GM21367 (cell line): ENCODE measurements around the gene KLF16.

Source experiments
- ATAC-seq: cut with Tn5 transposase; IDR thresholded peaks from one replicate; pipeline ENCODE4 v1.9.1; 2021; ENCODE audit not compliant: unreplicated experiment

KLF16 gene

DNA sequence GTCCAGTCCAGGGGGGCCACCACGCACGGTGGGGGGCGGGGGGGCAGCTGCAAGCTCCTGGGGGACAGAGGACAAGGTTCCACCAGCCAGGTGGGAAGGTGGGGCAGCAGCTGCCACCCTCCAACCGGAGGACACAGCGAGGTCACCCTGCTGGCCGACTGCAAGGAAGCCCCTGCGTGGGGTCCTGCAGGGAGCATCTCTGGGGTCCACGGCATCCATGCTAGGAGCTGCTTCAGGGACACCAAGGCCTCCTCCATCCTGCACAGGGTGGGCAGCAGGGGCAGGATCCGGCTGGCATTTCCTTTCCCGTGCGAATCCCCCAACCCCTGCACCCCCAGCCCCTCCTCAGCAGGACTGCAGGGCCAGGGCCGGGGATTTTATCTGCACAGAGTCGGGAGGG lies 8.3 kb upstream of the KLF16 start:
- no peak for ATAC-seq

DNA sequence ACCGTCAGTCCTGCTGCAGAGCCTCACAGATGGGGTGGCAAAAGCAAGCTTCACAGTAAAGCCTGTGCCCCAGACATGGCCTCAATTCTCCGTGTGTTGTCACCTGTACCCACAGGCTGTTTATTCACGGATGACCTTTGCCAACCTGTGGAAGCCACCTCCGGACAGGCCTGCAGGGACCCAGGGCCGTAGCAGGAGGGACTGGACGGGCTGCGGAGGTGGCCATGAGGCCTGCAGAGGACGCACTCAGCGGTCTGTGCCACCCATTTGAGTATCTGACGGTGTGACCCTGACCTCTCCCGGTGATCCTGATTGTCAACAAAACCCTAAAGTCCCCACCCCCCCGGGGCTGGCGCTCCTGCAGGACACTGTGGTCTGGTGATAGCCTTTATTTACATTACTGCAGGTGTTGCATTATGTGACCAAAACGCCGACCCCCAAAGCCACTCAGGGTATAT lies 7.8 kb upstream of the KLF16 start:
- no peak for ATAC-seq

DNA sequence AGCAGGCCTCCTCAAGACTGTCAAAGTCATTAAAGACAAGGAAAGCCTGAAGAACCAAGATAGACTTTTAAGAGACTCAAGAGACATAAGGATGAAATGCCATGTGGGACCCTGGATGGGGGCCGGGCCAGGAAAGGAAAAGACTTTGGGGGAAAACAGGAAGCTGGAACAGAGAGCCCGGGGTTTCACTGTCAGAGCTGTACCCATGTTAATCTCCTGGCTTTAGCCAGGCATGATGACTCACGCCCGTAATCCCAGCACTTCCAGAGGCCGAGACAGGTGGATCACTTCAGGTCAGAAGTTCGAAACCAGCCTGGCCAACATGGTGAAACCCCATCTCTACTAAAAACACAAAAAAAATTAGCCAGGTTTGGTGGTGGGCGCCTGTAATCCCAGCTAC lies 5.6 kb upstream of the KLF16 start:
- no peak for ATAC-seq

DNA sequence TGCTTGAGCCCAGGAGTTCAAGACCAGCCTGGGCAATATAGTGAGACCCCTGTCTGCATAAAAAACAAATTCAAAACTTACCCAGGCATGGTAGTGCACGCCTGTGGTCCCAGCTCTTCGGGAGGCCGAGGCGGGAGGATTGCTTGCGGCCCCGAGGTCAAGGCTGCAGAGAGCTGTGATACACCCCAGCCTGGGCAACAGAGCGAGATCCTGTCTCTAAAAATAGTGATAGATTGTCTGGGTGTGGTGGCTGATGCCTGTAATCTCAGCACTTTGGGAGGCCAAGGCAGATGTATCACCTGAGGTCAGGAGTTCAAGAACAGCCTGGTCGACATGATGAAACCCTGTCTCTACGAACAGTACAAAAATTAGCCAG lies 4.0 kb upstream of the KLF16 start:
- ATAC-seq: no peak

DNA sequence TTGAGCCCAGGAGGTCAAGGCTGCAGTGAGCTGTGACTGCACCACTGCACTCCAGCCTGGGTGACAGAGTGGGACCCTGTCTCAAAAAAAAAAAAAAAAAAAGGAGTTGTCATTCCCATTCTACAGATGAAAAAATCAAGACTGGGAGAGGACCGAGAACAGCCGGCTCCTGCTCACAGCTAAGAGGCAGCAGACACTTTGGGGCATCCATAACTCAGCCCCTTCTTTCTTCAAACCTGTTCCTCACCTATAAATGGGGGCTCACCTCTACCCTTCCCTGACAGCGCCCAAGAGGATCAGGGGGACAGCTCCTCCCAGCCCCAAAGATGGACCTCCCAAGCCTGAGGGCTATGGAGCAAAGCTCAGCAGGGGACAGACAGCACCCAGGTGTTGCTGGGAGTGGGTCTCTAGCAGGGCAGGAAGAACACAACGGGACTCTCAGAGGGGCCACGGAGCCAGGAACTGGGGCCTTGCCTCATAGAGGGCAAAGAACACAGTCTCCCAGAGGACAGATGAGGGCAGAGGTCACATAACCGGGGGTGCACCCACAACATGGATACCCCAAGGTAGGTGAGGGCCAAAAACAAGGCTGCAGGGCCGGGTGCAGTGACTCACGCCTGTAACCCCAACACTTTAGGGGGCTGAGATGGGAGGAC lies 3.4 kb upstream of the KLF16 start:
- no peak for ATAC-seq

DNA sequence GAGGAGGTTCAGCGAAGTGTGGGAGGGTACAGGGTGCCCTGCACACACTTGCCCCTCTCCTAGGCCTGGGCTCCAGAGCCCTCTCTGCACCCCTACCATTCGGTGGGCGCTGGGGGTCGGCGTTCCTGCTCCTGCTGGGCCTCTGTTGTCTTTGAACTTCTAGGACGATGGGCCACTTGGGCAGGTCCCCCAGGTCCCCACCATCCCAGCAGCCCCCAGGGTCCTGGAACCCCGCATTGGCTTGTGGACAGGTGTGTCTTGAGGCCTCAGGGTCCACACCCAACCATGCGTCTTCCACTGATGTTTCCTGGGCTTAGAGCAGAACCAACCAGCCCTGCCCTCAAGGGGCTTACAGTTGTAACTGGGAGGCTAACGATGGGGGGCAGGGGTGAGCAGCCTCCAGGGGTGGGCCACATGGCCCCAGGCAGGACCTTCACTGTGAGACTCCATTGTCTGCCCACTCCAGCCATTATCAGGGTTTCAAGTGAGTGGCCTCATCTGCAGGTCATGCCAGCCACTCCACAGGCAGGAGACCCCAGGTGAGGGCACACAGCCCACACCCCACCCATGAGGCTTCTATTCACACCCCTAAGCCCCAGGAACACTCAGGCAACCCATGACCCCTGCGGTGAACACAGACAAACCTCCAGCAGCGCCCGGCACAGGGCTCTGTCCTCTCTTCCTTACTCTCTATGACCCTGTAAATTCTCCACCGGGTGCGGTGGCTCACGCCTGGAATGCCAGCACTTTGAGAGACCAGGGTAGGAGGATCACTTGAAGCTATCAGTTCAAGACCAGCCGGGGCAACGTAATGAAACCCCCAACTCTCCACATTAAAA lies 2.0 kb upstream of the KLF16 start:
- no peak for ATAC-seq

DNA sequence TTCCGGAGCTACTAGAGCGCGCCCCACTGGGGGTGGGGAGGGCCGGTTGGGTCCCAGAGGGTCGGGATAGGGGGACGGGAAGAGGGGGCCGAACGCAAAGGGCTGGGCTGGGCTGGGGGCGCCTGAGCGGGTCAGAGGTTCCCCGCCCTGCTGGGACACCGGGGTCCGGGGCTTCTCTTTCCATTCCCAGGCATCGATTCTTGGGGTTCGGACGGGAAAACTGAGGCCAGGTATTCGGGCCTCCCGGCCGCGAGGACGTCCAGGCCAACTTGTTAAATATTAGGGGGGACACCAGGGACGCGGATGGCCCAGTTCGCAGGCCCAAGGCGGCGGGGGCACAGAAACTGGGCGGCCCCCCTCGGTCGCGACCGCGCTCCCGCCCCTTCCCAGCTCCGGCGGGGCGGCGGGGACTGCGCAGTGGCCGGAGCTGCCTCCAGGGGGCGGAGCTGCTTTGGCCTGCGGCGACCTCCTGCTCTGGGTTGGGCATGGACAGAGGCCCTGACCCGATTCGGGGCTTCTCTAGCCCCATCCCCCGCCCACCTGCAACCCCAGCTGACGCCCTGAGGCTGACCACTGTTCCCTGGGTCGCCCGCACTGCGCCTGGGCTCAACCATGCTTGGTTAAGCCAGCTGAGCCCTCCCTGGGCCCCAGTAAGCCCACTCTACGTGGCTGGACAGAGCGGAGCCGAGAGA lies 1.2 kb upstream of the KLF16 start:
- ATAC-seq: no peak

DNA sequence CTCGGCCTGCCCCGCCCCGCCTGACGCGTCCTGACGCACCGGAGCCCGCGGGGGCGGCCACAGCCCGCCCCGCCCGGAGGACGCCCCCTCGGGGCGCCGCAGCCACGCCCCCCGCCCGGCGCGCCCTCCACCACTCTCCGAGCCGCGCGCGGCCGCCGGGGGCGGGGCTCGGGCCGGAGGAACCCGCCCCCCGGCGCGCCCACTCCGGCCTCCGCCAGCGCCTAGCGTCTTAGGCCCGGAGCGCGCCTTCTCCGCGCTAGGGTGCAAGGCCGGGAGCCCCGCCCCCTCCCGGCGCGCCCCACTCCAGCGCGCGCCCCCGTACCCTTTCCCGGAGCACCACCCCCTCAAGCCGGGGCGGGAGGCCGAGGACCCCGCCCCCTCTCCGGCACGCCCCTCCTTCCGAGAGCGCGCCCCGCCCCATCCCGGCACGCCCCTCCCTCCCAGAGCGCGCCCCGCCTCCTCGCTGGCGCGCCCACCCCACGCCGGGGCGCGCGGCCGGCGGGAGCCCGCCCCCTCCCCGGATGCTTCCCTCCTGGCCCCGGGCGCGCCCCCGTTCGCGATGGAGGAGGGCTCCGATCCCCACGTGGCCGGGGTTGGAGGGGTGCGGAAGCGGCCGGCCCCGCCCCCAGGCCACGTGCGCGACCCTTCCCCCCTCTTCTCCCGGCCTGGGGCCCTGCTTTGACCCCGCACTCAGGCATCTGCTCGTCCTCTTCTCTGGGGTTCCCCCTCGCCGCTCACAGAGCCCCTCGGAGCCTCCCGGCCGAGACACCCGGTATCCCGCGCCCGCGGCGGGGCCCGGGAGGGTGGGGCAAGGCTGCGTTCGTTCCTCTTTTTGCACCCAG lies 480 bp upstream of the KLF16 start:
- peak; percentile 42 for ATAC-seq

DNA sequence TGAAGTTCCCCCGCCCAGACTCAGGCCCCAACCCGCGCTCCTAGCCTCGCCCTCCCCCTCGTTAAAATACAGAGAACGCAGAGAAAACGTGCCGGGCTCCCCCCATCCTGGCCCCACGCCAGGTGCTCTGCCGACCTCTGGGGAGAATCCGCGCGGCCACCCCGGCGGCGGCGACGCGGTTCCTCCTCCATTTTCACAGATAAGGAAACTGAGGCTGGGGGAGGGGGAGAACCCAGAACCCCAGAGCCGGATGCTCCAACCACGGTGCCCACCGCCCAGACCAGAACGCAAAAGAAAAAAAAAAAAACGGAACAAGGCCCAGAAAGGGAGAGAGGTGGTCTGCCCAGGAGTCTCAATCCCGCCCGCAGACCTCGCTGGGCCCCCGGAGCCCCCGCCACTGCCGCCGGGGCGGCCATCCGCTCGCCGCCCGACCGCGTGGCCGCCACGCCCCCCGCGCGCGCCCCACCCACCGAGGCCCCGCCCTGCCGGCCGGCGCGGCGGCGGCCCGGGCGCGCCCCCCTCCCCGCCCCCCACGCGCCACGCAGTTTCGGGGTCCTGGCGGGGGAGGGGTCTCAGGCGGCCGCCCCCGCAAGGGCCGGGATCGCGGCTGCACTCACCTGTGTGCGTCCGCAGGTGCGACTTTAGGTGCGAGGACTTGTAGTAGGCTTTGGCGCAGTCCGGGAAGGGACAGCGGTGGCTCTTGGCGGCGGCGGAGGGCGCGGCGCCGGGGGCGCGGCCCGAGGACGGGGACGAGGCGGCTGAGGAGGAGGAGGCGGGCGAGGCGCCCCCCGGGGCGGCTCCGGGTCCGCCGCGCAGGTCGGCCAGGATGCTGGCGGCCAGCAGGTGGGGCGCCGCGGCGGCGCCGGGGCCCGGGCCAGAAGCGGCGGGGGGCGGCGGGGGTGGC lies 703 bp downstream of the KLF16 start:
- ATAC-seq: no peak

DNA sequence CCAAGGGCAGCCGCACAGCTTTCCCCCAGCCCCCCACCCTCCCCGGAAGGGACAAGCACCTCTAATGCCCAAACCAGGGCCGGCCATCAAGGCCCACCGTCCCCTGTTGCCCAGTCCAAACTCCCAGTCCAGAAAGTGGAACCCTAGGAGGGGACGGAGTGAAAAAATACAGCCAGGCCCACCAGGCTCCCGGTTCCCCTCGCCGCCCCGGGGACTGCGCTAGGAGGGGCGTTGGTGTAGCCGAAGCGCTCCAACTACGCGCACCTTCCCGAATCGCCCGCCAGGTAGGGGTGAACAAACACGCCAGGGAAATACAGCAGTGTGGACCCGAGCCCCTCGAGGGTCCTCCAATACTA lies 1.3 kb downstream of the KLF16 start:
- no peak for ATAC-seq

DNA sequence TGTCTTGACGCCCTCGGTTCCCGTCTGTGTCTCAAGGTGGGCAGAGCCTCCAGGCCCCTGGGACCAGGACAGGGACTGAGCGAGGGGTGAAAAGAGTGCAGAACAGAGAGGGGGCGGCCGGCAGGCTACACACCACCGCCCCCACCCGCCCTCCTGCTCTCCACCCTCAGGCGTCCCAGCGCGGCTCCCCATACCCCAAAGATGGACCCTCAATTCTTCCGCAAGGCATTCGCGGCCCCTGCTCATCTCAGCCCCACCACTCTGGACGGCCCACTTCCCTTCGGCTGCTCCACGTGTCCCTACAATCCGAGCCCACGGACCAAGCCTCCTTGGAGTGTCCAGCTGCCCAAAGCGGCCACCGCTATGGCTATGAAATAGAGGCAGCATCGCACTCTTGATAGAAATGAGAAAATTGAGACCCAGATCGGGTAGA lies 1.8 kb downstream of the KLF16 start:
- ATAC-seq: no peak

DNA sequence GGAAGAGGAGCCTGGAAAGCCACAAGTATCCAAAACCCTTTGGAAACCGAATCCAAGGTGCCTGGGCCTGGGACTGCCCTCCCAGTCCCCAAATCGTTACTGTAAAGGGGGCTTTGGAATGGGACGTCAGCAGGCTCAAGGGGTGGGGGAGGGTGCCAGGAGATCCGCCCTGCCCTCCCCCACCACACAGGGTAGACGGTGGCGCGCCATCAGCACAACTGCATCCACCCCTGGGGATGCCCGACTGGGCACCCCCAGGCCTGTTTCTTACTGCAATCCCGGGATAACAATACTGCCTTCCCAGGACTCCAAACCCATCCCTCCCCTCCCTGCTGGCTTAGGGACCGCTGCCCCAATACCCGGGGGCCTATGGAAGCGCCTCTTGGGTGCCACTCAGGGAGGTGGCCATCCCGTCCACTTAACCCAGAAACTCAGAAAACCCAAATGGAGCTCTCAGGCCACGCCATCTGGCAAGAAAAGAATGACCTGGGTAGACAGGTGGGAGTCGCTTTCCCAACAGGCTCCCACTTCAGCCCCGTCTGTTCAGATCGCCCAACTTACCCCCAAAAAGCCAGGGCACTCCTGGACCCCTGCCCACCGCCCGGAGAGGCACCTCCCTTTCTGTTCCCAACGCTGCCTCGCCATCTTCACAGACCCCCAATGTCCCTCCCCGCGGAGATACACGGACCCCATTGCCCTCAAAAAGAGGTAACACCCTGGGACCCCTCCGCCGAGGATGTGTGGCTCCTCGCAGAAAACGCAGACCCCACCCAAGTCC lies 2.4 kb downstream of the KLF16 start:
- no peak for ATAC-seq

DNA sequence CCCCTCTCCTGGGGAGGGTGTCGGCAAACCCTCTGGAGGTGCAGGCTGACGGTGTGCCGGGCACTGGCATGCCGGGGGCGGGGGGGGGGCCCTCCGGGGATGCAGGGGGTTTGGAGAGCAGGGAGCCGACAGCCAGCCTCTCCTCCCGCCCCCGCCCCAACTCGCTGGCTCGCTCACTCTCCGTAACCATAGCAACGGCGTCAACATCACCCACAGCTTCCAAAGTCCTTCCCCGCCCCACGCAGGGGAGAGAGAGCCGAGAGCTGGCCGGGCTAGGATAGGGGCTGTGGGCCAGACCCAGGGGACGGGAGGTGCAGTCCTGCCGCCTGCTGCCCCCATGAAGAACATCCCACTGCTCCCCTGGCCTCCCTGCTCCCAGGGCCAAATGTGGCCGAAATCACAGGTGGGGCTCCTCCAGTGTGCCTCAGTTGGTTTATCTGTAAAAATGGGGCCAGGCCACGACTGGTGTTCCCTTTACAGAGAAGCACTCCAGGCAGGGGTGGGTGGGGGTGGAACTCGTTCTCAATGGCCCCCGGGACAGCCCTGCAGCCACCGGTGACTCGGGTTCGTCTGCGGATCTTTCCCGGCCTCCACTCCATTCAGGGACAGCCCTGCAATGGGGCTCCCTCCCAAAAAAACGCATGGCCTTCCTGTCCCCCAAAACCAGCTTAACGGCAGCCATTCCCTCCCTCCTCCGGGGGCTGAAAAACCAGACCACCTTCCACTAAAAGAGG lies 3.2 kb downstream of the KLF16 start:
- ATAC-seq: no peak

DNA sequence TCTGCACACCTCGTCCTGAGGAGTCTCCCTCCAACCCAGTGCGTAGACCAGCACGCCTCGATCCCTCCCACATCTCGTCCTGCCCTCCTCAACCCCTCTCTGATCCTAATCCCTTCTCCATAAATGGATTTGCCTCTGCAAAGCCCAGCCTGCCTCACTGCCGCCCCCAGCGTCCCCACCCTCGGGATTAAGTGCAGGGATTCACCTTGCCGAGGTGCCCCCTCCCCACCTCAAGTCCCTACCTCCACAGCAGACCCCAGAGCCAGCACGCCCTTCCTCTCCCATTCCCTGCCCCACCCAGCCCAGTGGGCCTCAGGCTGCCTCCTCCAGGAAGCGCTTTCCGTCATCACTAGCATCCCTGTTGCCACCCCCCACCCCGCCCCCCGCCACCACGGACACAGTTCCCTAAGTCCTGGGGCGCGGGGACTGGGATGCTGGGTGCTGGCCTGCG lies 4.0 kb downstream of the KLF16 start:
- no peak for ATAC-seq

DNA sequence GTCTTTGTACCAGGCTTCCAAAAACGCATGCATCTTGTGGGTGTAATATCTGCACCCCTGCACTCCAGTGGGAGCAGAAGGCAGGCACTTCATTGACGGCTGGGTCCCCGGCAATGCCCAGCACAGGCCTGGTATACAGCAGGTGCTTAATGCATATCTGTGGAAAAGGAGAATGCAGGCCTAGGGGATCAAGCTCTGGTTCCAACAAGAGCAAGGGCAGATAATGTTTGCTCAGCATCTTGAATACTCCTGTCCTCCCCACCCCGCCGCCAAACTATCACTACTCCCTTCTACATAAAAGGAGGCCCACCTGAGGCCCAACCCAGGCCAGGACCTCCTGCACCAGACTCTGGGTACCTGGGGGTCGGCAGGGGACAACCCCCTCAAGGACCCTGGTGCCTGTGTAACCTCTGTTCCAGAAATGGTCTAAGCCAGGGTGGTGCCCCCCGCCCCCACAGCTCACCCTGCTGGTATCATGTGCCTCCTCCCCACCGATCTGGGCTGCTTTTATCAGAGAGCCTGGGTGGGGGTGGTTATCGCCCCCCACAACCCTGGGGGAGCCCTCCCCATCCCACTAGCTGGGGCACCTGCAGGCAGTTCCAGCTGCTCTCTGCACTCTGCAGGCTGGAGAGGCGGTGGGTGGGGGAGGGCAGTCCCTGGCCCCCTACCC lies 4.8 kb downstream of the KLF16 start:
- no peak for ATAC-seq

DNA sequence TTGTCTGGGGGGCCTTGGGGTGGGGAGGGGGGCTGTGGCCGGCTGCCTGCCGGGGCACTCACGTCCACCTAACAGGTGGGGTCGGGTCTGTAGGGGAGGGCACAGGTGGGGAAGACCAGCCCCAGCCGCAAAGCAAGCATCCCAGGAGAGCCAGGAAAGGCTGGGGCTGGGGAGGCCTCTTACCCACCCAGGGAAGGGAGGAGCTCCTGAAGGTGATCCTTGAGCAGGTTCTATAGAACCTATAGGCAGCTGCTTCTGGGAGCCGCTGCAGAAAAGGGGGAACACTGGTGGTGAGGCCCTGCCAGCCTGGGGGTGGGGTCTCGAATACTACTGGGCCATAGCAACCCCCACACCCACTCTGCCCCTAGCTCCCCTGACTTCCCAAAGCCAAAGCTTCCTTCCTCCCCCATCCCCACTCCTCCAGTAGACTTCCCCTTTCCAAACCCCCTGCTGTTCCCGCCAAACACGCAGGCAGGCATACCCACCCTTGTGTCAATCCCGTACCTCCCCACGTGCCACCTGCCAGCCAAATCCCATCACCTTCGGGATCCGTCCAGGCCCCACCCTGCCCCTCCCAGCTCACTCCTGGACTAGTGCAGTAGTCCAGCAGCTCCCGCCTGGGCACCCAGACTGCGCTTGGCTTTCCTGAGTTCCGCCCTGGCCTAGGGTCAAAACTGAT lies 5.6 kb downstream of the KLF16 start:
- no peak for ATAC-seq
